Hippocampal formation (tissue), 2 donors: Measurements from ENCODE around the gene PEX26.
A peak's percentile ranks its signal among the peaks of the same experiment; 100 is the strongest.
"Not testable (repeated sequence)": the region's sequence is repeated elsewhere in the genome, so short reads cannot be mapped to it uniquely, and the experiment has no call there.

ENCODE experiments used
- DNase-seq, 2 donors: peaks; one replicate each; lab custom pipeline; 2025; lab: John Stamatoyannopoulos, UW

PEX26 gene

DNA sequence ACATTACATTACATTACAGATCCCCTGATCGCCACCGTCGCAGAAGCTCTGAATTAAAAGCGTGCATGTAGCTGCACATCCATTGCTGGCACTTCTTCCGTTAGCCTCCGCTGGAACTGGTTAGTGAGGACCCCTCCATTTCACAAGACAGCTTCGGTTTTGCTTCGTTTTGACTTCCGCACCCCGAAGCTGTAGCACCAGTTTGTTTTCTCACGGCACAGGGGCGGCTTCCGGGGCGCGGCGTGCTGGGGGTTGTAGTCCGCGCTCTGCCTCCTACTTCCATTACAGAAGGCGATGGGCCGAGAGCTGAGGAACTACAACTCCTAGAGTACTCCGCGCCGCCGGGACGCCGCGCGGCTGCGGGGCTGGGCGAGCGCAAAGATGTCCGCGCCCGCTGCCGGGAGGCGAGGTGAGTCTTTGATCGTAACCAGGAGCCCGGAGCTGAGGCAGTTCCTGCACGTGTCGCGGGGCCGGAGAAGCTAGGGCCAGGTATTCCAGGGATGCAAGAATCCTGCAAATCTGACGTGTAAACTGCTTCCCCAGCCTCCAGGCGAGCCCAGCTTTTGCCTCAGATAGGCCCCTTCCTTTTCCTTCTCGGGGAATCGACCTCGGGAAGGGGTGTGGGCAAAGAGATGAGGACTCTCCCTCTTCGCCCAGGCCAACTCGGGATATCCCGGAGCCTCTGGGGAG is at the start of gene PEX26:
TSS of gene PEX26 (plus strand) at position 352 of the 690 bp plus-strand sequence. CDS start 387 bp downstream, outside the sequence.
- DNase-seq, result peak; percentile 92 to 97

DNA sequence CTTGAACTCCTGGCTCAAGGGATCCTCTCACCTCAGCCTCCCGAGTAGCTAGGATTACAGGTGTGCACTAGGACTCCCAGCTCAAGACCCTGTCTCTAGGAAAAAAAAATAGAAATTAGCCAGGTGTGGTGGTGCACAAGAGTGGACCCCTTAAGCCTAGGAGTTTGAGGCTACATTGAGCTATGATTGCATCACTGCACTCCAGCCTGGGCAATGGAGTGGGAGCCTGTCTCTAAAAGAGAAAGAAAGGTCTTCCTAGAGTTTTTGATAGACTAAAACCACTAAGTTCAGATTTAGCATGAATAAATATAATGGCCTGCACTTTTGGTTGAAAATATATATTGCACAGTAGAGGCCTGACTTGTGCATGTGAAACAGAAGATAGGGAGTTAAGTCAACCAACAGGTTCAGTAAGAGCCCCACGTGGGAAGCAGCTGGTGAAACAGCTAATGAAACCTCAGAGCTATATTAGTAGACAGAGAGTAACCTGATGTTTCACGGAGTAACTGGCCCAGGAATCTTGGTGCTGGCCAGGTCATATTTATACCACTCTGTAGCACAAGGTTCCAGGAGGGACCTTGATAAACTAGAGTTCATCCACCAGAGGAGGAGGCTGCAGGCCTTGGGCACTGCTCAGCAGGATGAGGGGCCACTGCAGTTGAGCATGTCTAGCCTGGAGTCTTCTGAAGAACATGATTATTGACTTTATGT is 48.8 kb upstream of the PEX26 start:
- DNase-seq, result no peak

DNA sequence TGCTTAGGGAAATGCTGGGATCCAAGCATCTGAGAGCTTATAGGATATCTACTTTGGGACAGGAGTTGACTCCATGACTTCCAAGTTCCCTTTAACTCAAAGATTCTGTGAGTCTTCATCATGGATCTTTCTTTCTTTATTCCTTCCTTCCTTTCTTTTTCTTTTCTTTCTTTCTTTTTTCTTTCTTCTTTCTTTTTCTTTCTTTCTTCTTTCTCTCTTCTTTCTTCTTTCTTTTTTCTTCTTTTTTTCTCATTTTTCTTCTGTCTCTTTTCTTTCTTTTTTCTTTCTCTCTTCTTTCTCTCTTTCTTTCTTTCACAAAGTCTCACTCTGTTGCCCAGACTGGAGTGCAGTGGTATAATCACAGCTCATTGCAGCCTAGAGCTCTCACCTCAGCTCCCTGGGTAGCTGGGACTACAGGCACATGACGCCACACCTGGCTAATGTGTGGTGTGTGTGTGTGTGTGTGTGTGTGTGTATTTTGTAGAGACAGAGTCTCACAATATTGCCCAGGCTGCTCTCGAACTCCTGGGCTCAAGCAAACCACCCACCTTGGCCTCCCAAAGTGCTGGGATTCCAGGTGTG is 48.0 kb upstream of the PEX26 start:
- no peak for DNase-seq

DNA sequence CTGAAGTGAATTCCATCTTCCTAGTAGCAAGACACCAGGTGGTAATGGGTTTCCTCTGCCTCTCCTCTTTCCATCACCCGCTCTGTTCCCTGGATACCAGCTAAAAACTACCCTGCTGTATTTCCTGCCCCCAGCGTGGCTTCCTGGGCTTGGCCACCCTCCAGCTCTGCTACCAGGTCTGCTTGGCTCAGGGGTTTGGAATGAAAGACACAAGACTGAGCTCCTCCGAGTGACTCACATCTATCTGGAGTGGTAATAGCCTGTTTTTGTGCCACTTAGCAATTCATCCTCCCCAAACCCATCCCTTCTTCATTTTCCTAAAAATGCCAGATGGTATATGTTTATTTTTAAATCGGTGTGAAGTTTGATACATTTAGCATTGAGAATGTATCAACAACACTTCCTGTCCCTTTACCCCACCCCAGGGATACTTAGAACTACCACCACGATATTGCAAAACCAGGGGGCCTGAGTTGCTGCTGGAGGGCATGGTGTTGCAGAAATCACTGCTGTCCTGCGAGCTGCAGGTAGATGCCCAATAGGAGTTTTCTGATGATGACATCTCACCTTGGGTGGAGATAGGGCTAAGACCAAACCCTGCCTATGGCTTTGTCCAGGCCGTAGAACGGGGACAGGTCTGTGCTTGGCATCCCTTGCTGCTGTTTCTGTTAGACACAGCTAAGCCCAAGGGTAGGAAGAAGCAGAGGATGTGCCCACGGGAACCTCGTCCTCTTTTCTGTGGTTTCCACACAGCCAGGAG is 45.9 kb upstream of the PEX26 start:
- no peak for DNase-seq

DNA sequence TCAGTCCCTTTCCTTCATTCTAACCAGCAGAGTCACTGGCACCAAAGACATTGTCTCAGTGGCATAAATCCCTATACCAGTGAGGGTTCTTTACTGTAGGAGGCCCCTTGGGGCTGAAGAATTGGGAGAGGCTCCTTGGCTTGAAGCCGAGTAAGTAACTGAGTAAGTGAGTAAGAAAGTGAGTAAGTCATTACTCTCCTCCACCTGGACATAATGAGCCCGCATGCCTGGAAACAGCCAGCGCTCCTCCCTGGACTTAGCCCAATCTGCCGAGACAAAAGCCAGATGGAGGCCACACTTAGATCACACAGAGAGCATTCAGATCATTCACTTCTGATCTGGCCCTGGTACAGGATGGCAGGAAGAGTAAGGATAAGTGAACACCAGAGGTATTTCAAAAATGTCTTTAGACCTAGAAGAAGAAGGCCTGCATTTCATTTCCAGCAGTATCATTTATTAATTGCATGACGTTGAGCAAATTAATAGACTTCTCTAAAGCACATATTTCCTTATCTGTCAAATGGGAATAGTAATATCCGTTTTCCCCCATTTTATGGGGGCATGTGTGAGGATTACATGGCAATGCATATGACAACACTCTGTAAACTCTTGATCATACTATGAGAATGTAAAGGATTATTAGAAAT is 45.2 kb upstream of the PEX26 start:
- DNase-seq, result no peak

DNA sequence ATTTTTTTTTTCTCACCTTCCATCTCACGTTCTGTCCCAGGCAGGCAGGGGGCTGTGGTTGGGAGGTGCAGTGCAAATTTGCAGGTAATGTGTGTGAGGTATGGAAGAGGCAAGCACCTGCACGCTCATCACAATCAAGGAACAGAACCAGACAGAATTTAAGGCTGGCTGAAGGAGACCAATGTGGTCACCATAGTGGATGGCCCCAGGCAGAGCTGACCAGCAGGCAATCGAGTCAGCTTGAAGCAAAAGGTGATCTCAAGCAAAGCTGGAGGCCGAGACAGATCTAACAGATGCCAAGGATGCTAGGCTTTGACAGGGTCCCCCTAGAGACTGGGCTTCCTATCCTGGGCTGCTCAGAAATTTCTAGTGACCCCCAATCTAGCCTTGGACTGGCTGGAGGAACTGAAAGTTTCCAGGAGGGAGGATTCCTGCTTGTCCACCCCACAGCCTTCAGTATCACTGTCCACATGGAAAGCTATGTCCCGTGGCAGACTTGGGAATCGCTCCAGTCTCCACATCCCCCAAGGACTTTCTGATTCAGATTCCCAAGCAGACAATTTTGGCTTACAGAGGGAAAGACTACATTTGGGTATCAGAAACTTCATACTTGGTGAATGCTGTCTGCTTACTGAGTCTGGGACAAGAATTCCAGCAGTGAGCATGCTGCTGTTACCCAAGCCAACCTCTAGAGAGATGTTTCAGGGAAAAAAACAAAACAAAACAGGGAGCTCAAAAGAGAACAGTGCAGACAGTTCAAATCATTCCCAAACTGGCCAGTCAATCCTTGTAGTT is 44.4 kb upstream of the PEX26 start:
- no peak for DNase-seq

DNA sequence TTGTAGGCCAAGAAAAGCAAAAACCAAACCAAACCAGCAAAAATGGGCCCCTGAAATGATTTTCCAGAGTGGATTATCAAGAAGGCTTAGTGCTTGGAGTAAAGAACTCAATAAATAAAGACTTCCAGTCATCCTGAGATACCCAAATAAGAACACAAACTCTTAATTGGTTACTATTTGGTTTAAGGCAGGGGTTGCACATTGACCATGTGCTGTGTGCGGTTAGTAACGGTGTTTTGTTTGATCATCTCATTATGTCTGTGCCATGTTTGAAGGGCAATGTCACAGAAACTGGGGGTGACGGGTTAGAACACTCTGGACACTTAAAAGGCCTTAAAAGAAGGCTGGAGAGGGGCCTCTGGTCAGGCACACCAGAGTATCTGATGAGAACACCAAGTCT is 43.7 kb upstream of the PEX26 start:
- DNase-seq, result no peak

DNA sequence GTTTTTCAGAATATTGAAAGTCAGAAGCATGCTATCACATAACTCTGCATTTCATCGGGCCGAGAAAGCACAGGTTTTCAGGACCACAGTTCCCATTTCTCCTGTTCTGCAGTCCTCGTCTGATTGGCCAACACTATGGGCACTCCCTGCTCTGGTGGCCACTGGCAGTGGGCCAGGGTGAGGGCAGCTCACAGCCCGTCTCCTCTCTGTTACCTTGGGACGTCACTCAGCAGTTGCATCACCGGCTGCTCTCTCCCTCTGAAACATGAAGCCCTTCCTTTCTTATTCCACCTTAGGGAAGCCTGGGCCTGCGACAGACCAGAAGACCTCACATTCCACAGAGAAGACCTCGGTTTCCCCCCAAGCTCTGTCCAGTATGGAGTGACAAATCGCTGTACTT is 42.0 kb upstream of the PEX26 start:
- DNase-seq, result no peak

DNA sequence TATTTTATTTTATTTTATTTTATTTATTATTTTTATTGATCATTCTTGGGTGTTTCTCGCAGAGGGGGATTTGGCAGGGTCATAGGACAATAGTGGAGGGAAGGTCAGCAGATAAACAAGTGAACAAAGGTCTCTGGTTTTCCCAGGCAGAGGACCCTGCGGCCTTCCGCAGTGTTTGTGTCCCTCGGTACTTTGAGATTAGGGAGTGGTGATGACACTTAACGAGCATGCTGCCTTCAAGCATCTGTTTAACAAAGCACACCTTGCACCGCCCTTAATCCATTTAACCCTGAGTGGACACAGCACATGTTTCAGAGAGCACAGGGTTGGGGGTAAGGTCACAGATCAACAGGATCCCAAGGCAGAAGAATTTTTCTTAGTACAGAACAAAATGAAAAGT is 36.9 kb upstream of the PEX26 start:
- not testable (repeated sequence) for DNase-seq

DNA sequence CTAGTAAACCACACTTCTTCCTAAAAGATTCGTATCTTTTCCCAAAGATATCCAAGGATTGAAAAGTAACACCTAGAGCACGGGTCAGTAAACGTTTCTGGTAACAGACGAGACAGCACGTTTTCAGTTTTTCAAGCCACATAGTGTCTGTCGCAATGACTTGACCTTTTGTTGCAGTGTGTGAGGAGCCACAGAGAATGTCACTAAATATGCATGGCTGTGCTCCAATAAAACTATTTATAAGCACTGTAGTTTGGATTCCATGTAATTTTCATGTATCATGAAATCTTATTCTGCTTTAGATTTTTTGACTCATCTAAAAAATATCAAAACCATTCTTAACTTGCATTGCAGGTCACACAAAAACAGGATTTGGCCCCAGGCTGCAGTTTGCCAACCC is 35.1 kb upstream of the PEX26 start:
- no peak for DNase-seq

DNA sequence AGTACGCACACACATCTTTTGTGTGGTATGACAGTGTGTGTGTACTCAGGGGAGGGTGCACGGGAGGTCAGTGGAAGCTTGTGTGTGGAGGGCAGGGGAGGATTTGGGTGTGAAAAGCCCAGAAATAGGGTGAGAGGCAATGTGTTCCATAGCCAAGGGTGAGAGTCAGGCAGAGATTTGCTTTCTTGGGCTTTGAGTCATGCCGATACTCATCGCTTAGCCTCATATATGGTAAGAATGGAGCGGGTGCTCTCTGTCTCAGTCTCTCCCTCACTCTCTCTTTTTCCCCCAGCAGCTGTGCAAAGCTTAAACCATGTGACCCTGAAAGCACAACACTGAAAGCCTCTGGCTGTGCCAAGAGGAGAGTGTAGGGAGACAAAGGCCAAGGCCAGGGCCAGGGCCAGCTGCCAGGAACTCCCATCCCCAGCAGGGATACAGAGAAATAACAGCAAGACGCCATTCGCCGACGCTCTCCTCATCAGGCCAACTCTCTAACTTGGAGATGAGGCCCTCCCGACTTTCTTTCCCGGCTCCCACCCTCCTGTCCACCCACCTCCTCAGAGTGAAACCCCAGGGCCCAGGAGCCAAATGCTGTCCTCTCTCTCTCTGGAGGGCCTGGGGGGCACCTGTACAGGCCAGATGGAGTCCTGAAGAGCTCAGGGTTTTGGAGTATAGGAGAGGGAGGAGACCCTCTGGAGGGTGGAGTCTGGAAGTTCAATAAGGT is 33.1 kb upstream of the PEX26 start:
- DNase-seq, result peak; percentile 91 to 96

DNA sequence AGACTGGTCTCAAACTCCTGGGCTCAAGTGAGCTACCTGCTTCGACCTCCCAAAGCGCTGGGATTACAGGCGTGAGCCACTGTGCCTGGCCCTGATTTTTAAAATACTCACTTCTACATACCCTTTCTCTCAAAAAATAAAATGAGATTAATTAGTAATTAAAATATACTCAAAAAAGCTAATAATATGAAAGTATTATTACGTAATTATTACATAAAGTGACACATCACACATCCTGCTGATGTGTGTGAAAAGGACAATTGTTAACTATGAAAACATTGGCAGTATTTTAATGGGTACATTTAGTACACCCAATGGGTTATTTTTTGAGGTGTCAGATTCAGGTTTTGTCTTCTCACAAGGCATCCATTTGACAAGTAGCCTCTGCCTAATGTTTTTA is 32.0 kb upstream of the PEX26 start:
- no peak for DNase-seq

DNA sequence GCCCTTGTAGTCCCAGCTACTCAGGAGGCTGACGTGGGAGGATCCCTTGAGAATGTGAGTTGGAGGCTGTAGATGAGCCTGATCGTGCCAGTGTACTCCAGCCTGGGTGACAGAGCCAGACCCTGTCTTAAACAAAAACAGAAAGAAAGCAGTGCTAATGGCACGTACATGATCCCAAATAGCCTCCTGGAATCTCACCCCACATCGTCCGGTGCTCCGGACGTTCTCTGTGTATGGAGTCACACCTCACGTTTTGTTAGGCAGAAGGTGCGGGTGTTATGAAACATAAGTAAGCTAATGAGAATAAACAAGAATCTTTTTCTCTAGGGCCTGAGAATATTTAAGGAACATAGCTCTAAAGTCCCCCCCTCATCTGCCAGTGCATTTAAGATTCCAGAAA is 29.7 kb upstream of the PEX26 start:
- DNase-seq, result no peak

DNA sequence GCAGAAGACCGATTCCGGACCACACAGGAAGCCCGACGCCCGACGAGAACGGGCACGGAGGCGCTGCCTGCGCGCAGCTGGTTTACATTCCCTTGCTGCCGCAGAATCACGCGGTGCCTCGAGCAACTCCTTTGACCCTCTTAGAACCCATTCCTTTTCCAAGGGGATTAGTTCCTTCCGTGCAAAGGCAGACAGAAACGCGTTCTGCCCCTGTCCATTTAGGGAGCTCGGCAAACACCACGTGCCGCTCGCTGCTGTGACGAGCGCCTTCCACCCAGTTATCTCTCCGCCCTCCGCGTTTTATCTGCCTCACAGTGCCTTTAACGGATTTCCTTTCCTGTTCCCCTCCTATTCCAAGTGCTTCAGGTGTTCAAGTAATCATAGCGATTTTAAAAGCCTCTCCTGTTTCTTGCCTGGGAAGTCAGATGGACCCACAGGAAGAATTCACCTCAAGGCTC is 29.3 kb upstream of the PEX26 start:
- no peak for DNase-seq

DNA sequence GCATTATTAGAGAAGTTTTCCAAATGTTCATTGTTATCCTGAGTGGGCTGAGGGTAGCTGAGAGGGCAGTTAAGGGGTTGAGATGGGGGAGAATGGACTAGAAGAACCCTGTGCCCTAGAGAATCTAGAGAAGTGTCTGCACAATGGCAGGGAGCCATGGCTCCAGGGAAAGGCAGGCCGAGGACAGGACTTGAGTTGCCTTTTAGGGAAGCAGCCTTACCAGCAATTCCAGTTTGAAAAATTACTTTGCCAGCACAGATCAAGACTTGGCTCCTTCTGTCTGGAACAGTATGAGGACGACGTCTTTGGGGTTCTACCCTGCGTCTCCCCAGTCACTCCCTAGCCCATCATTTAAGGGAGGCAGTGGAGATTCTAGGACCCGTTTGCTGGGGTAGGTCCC is 27.7 kb upstream of the PEX26 start:
- DNase-seq, result no peak

DNA sequence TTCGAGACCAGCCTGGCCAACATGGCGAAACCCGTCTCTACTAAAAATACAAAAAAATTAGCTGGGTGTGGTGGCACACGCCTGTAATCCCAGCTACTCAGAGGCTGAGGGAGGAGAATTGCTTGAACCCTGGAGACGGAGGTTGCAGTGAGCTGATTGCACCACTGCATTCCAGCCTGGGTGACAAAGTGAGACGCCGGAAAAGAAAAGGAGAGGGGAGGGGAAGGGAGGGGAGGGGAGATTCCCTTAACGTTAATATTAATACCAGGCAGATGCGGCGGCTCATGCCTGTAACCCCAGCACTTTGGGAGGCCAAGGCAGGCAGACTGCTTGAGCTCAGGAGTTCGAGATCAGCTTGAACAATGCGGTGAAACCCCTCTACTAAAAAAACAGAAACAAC is 26.7 kb upstream of the PEX26 start:
- not testable (repeated sequence) for DNase-seq

DNA sequence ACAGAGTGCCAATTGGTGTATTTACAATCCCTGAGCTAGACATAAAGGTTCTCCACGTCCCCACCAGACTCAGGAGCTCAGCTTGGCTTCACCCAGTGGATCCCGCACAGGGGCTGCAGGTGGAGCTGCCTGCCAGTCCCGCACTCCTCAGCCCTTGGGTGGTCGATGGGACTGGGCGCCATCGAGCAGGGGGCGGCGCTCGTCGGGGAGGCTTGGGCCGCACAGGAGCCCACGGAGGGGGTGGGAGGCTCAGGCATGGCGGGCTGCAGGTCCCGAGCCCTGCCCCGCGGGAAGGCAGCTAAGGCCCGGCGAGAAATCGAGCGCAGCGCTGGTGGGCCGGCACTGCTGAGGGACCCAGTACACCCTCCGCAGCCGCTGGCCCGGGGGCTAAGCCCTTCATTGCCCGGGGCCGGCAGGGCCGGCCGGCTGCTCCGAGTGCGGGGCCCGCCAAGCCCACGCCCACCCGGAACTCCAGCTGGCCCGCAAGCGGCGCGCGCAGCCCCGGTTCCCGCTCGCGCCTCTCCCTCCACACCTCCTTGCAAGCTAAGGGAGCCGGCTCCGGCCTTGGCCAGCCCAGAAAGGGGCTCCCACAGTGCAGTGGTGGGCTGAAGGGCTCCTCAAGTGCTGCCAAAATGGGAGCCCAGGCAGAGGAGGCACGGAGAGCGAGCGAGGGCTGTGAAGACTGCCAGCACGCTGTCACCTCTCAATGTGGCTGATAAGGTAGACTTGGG is 24.4 kb upstream of the PEX26 start:
- DNase-seq, result not testable (repeated sequence)

DNA sequence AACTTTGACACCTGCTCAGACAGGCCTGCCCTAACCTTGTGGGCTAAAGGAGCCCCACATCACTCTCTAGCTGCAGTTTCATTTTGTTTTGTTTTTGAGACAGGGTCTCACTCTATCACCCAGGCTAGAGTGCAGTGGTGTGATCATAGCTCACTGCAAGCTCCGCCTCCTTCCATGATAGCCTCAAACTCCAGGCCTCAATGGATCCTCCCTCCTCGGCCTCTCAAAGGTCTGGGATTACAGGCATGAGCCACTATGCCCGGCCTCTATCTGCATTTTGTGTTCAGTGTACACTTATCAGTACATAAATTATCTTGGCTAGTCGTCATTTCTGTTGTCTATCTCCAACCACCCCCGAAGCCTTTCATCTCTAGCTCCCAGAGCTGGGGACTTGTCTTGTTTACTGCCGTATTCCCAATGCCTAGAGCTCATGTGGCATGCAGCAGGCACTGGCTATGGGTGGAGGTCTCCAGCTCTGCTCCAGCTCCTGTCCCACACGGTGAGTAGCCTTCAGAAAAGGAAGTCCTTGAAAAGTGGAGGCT is 22.1 kb upstream of the PEX26 start:
- DNase-seq, result no peak

DNA sequence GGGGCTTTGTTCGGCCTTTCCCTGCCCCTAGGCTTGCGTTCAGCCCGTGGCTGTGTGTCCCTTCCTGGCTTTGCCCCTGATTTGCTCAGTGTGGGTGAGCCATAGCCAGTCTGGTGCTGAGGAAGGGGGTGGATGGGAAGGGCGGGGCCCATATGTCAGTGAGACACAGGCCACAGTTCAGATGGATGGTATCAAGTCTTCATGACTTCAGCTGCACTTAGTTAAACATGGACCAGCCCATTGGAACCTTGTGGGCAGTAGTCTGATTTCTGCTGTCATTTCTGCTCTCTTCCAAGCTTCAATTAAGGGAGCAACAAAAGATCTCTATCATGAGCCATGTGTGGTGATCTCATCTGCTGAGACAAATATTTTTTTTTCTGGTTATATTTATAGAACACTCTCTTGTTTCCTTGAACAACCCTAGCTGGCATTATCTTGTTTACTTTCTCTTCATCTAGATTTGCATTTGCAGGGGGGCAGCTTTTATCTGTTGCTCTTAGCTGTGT is 21.6 kb upstream of the PEX26 start:
- peak; percentile 67 to 90 for DNase-seq
